OCI-LY7 (cell line): ENCODE measurements around the gene CTTNBP2NL.

Experiments
- EZH2phosphoT487 ChIP-seq: fragments of 200-600 bp; sonication (generic); IDR thresholded peaks from 2 replicates; pipeline ENCODE4 v1.6.1; 2018; ENCODE audit warnings: low read depth, borderline replicate concordance, mild to moderate bottlenecking, mixed run types, antibody characterized with exemption, low read length, moderate library complexity, mixed read lengths
- TF ChIP-seq, protein P1 (sequence below): fragments of 200-600 bp; sonication (generic); conservative IDR thresholded peaks from 2 replicates; pipeline ENCODE4 v1.5.1; 2014; ENCODE audit warnings: mild to moderate bottlenecking, antibody characterized with exemption, low read length, moderate library complexity, mixed read lengths

DNA sequence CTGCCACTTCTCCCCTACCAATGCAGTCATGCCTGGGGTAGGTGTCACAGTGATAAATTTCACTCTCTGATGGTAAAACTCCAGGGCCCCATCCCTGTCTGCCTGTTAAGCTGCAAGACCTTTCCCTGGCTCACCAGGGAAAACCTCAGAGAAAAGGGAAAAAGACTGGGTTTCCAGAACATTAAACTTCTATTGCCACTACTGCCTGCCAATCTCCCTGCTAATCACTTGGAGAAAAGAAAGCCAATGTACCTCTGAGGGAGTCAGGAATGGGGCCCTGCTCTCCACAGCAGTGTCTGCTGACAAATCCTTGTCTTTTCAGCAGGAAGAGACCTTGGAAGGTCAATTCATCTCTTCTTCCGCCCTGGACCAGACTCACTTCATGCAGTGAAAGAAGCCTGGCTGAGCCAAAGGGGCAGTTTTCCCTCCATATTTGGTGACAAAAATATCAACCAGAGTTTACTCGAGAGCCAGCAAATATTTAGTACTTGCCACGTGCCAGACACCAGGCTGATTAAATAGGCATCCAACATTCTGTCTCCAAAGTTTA, 49.1 kb upstream of the CTTNBP2NL start:
- TF ChIP-seq, protein P1, sequence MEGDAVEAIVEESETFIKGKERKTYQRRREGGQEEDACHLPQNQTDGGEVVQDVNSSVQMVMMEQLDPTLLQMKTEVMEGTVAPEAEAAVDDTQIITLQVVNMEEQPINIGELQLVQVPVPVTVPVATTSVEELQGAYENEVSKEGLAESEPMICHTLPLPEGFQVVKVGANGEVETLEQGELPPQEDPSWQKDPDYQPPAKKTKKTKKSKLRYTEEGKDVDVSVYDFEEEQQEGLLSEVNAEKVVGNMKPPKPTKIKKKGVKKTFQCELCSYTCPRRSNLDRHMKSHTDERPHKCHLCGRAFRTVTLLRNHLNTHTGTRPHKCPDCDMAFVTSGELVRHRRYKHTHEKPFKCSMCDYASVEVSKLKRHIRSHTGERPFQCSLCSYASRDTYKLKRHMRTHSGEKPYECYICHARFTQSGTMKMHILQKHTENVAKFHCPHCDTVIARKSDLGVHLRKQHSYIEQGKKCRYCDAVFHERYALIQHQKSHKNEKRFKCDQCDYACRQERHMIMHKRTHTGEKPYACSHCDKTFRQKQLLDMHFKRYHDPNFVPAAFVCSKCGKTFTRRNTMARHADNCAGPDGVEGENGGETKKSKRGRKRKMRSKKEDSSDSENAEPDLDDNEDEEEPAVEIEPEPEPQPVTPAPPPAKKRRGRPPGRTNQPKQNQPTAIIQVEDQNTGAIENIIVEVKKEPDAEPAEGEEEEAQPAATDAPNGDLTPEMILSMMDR, result no peak
- TF ChIP-seq EZH2phosphoT487, result no peak
